Upper lobe of right lung (tissue), 1 donor: ENCODE results near the gene CCNE1. TPM values are rescaled to one million over a fixed set of nuclear protein-coding genes. Genes with fewer than 3 reads are reported as not detected.

Experiments used
- ATAC-seq: fragments of 200-7000 bp; cut with Tn5 transposase; one replicate; pipeline ENCODE4 v1.9.1; 2020; ENCODE audit warnings: mild to moderate bottlenecking, moderate library complexity
- DNase-seq: peaks from one replicate; pipeline ENCODE4 v3.0.0-alpha.2; 2020
- H3K27ac ChIP-seq: fragments of 200-600 bp; one replicate; pipeline ENCODE4 v1.8.0; 2022
- H3K27me3 ChIP-seq: fragments of 200-600 bp; one replicate; pipeline ENCODE4 v1.8.0; 2022; ENCODE audit warnings: mild to moderate bottlenecking
- H3K36me3 ChIP-seq: fragments of 200-600 bp; one replicate; pipeline ENCODE4 v1.8.0; 2022
- H3K4me1 ChIP-seq: fragments of 200-600 bp; one replicate; pipeline ENCODE4 v1.8.0; 2022
- H3K4me3 ChIP-seq: fragments of 200-600 bp; one replicate; pipeline ENCODE4 v1.8.0; 2022; ENCODE audit warnings: mild to moderate bottlenecking
- H3K9me3 ChIP-seq: fragments of 200-600 bp; one replicate; pipeline ENCODE4 v1.8.0; 2022
- intact Hi-C: fragments of 100-400 bp; cut with DNase I; formaldehyde crosslinking; loops from one replicate; pipeline ENCODE4 v1.11.0; 2022
- total RNA-seq: library from RNA; stranded (reverse); fragmentation: NEBNext Ultra II Directional; extraction: Animal tissue kit (Norgen Biotek cat#: 25700); gene quantifications from one replicate; pipeline ENCODE4 v1.2.1, GENCODE V29; 2021
- TF ChIP-seq, protein P1 (sequence below): fragments of 200-600 bp; IDR thresholded peaks from one replicate; pipeline ENCODE4 v1.8.0; 2022; ENCODE audit warnings: antibody characterized with exemption
- donor health status: DM: no; HTN: yes; CAD: no; lungs with severe emphysema.

Gene CCNE1
- total RNA-seq, 1 donor from 2014 or later, result 0.55 TPM

DNA sequence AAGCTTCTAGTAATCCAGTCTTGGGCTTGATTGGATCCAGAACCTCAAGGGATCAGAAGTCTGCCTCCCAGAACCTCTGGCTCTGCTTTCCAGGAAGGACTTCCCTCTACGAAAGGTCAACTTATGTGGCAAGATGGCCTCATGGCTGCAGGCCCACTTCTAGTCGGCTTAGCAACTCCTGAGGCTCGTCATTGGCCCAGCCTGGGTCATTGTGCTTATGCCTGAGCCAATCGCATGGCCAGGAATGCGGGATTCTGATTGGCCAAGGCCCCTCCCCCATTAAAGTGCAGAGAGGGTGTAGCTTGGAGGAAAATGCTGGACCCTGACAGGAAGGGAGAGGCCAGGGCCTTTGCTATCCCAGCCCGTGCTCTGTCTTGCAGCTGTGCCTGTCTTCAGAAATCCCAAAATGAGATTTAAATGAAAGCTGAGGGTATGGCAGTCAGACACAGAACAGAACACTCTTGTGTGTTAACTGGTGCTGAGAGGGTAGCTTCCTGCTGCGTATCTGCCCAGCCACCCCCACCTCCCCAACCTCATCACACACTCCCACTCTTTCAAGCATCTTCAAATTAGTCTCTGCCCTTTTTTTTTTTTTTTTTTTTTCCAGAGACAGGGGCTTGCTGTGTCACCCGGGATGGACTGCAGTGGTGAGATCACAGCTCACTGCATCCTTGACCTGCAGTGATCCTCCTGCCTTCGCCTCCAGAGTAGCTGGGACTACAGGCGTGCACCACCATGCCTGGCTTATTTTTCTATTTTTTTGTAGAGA, 5.5 kb upstream of the CCNE1 start:
- Histone ChIP-seq H3K4me3 (no peak overlapping the region), H3K27me3 (no peaks in the 10 kb centered on the region), H3K27ac (no peak overlapping the region), H3K36me3 (no peaks in the 10 kb centered on the region), H3K9me3 (no peaks in the 10 kb centered on the region), H3K4me1 (peaks cover 5% of the 10 kb centered on the region)
- TF ChIP-seq, protein P1, sequence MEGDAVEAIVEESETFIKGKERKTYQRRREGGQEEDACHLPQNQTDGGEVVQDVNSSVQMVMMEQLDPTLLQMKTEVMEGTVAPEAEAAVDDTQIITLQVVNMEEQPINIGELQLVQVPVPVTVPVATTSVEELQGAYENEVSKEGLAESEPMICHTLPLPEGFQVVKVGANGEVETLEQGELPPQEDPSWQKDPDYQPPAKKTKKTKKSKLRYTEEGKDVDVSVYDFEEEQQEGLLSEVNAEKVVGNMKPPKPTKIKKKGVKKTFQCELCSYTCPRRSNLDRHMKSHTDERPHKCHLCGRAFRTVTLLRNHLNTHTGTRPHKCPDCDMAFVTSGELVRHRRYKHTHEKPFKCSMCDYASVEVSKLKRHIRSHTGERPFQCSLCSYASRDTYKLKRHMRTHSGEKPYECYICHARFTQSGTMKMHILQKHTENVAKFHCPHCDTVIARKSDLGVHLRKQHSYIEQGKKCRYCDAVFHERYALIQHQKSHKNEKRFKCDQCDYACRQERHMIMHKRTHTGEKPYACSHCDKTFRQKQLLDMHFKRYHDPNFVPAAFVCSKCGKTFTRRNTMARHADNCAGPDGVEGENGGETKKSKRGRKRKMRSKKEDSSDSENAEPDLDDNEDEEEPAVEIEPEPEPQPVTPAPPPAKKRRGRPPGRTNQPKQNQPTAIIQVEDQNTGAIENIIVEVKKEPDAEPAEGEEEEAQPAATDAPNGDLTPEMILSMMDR, result no peak
- no peak for DNase-seq
- ATAC-seq, result no peak
- intact Hi-C loops, result no loop called here

DNA sequence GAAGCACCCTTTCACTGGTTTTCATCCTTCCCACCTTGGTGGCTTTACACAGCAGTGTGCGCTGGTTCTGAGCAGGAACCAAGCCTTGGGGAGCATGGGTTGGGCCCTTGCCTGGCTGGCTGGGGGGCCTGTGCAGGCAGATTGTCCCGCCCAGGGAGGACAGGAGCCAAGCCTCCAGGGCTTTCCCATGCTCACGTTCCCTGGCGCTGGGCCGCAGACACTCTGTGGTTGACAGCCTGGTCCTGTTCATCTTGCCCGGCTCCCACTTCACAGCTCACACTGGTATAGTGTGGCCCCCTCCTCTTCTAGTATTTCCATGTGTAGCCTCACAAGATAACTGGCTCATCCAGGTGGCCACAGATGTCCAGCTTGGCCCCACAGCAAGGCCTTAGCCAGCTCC, 4.6 kb upstream of the CCNE1 start:
- no peaks in the 10 kb centered on the region for H3K27me3 ChIP-seq
- TF ChIP-seq, protein P1, result no peak
- intact Hi-C loops, result no loop called here
- DNase-seq (no peak), ATAC-seq (no peak)
- H3K27ac ChIP-seq, result no peak overlapping the region
- H3K4me3 ChIP-seq, result no peak overlapping the region
- no peaks in the 10 kb centered on the region for H3K36me3 ChIP-seq
- peaks cover 5% of the 10 kb centered on the region for H3K4me1 ChIP-seq
- no peaks in the 10 kb centered on the region for H3K9me3 ChIP-seq

DNA sequence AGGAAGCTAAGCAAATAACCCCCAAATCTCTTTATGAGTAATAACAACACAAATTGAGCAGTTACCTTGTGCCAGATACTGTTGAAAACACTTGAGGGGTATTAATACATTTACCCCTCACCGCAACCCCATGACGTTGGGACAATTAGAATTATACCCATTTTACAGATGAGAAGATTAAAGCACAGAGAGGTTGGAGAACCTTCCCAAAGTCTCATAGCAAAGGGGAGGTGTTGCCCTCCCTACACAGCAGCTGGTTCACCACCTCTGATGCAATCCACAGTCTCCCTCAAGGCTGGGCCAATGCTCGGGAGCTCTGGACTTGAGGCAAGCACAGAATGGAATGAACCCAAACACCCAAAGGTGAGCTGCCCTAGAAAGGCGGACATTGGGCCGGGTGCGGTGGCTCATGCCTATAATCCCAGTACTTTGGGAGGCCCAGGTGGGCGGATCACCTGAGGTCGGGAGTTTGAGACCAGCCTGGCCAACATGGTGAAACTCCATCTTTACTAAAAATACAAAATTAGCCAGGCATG, 3.9 kb upstream of the CCNE1 start:
- Histone ChIP-seq H3K36me3 (no peaks in the 10 kb centered on the region), H3K9me3 (no peaks in the 10 kb centered on the region), H3K4me1 (peaks cover 5% of the 10 kb centered on the region), H3K27ac (no peak overlapping the region), H3K4me3 (no peak overlapping the region), H3K27me3 (no peaks in the 10 kb centered on the region)
- intact Hi-C loops, result no loop called here
- ATAC-seq (no peak), DNase-seq (no peak)
- TF ChIP-seq, protein P1, result no peak

DNA sequence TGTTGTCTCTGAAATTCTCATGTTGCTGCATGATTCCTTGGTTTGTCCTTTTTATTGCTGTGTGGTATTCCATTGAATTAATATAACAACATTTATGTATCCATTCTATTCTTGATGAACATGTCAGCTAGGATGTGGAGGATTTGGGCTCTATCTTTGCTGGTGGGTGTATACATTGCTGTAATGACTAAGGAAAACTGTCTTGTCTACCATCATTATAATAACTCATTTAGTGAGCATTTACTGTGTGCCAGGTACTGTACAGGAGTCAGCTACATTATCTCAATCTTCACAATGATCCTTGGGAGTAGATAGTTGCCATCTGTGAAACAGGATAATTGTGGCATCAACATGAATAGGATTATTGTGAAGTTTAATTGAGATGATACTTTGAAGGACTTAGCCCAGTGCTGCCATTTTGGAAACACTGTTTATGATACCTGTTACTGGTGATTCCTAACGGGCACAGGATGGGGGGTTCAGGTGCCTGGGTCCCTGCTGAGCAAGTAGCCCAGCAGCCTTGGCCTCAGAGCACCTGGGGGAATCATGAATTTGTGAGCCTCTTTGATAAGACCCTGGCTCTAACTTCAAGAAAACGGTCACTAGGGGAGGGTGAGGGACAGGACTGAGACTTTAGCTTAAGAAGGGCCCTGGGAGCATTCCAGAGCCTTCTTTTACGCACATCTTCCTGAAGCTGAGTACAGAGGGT, 1.8 kb upstream of the CCNE1 start:
- Histone ChIP-seq H3K9me3 (no peaks in the 10 kb centered on the region), H3K27me3 (no peaks in the 10 kb centered on the region), H3K36me3 (no peaks in the 10 kb centered on the region), H3K4me3 (no peak overlapping the region), H3K4me1 (peaks cover 5% of the 10 kb centered on the region), H3K27ac (no peak overlapping the region)
- ATAC-seq, result no peak
- TF ChIP-seq, protein P1, result no peak
- intact Hi-C loops, result no loop called here
- no peak for DNase-seq

DNA sequence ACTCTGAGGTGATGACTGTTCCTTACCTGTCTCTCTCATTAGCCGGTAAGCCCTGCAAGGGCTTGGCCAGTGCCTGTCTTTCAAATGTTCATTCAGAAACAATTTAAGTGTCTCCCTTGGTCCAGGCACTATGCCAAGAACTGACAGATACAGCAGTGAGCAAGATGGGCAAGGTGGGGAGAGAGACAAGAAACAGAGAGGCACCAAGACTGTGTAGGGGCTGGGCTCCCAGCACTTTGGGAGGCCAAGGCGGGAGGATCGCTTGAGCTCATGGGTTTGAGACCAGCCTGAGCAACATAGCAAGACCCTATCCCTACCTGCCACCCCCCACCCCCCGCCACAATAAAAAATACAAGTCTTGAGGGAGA, 1.3 kb upstream of the CCNE1 start:
- ATAC-seq, result no peak
- H3K4me3 ChIP-seq, result no peak overlapping the region
- peaks cover 5% of the 10 kb centered on the region for H3K4me1 ChIP-seq
- no peak for DNase-seq
- TF ChIP-seq, protein P1, result no peak
- no peaks in the 10 kb centered on the region for H3K36me3 ChIP-seq
- intact Hi-C loops, result no loop called here
- no peaks in the 10 kb centered on the region for H3K27me3 ChIP-seq
- no peak overlapping the region for H3K27ac ChIP-seq
- no peaks in the 10 kb centered on the region for H3K9me3 ChIP-seq
